ENCODE results near the gene MSL3B.

- no peak for TF ChIP-seq FOXM1 (IDR thresholded peaks at IDR 0.05; ENCODE audit: borderline replicate concordance)
- TF ChIP-seq L3MBTL2 (conservative IDR thresholded peaks at IDR 0.05): no peak
- no peak for TF ChIP-seq PKNOX1 (IDR thresholded peaks at IDR 0.05)
- no peak for TF ChIP-seq ELF4 (IDR thresholded peaks at IDR 0.05)
- TF ChIP-seq NFRKB (IDR thresholded peaks at IDR 0.05): no peak
- no peak for TF ChIP-seq BHLHE40 (IDR thresholded peaks at IDR 0.05; ENCODE audit: borderline replicate concordance)
- no peak for TF ChIP-seq ARNT (IDR thresholded peaks at IDR 0.05)
- TF ChIP-seq SP1 (IDR thresholded peaks at IDR 0.05): no peak
Measured at GRCh38 chr2:233839447-233839820, 28.8 kb downstream of the MSL3B start.
